Lower leg skin (tissue), 4 donors: ENCODE data around the gene SHTN1. TPM values are rescaled to one million over a fixed set of nuclear protein-coding genes. Genes with fewer than 3 reads are reported as not detected.

Experiments used
- DNase-seq, 2 donors: peaks; one replicate each; pipeline ENCODE4 v3.0.0-alpha.2; 2019; ENCODE audit warnings: low spot score in 2 of 2
- H3K4me3 ChIP-seq: fragments of 200-600 bp; sonication (generic); 2 replicates; pipeline ENCODE4 v1.5.1; 2017; ENCODE audit warnings: mild to moderate bottlenecking, low read depth; ENCODE audit not compliant: poor library complexity, severe bottlenecking
- POLR2A ChIP-seq, 2 donors: fragments of 450-650 bp; IDR thresholded peaks; one replicate each; pipeline ENCODE4 v1.6.1; 2016 to 2017; ENCODE audit warnings: antibody characterized with exemption in 2 of 2, mild to moderate bottlenecking in 1 of 2, moderate library complexity in 1 of 2
- WGBS, 2 donors: methylation state at CpG; one replicate each; pipeline ENCODE4 v1.1.5; 2018; 5-methylcytosine and 5-hydroxymethylcytosine counted together
- intact Hi-C: fragments of 100-400 bp; cut with DNase I; formaldehyde crosslinking; loops from one replicate; pipeline ENCODE4 v1.15.0; 2023; ENCODE audit warnings: low total_unique reads
- total RNA-seq, 4 donors: library from RNA; depleted of rRNA; stranded (reverse); fragments of >200 nt; gene quantifications; one replicate each; pipeline ENCODE4 v1.1.0, GENCODE V29; 2016
- TF ChIP-seq, protein P1 (sequence below), 3 donors: fragments of 450-650 bp; IDR thresholded peaks; one replicate each; pipeline ENCODE4 v1.5.1; 2016; ENCODE audit warnings: antibody characterized with exemption in 3 of 3, mild to moderate bottlenecking in 3 of 3, moderate library complexity in 2 of 3

The SHTN1 gene
- total RNA-seq, 4 donors from 2014 or later, result 13.7 to 23.1 (median 16.8) TPM

DNA sequence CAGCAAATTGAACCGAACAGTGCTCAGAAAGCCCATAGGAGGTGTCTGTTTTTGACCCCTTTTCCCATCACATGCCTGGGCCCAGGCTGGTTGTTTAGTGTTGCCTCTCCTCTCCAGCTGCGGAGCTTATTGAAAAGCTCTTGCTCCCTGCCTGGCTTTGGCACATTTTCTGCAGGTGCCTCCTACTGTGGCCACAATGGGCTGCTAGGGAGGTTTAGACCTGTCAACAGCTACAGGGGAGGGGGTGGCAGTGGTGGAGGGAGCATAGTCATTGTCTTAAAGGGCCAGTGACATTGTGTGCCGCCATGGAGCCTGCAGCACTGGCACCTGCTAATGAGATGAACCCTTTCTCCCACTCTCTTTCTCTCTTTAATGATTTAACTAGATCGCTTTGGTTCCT lies 168.9 kb downstream of the SHTN1 start:
- TF ChIP-seq, protein P1, sequence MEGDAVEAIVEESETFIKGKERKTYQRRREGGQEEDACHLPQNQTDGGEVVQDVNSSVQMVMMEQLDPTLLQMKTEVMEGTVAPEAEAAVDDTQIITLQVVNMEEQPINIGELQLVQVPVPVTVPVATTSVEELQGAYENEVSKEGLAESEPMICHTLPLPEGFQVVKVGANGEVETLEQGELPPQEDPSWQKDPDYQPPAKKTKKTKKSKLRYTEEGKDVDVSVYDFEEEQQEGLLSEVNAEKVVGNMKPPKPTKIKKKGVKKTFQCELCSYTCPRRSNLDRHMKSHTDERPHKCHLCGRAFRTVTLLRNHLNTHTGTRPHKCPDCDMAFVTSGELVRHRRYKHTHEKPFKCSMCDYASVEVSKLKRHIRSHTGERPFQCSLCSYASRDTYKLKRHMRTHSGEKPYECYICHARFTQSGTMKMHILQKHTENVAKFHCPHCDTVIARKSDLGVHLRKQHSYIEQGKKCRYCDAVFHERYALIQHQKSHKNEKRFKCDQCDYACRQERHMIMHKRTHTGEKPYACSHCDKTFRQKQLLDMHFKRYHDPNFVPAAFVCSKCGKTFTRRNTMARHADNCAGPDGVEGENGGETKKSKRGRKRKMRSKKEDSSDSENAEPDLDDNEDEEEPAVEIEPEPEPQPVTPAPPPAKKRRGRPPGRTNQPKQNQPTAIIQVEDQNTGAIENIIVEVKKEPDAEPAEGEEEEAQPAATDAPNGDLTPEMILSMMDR (IDR thresholded peaks at IDR 0.05), result no peak
- TF ChIP-seq POLR2A (IDR thresholded peaks at IDR 0.05), result no peak
- no peak for DNase-seq
- 71 to 77% methylated on average over 4 of the region's 4 CpGs for WGBS, 2 donors
- intact Hi-C loops, result no loop called here
- H3K4me3 ChIP-seq, result no peak overlapping the region

DNA sequence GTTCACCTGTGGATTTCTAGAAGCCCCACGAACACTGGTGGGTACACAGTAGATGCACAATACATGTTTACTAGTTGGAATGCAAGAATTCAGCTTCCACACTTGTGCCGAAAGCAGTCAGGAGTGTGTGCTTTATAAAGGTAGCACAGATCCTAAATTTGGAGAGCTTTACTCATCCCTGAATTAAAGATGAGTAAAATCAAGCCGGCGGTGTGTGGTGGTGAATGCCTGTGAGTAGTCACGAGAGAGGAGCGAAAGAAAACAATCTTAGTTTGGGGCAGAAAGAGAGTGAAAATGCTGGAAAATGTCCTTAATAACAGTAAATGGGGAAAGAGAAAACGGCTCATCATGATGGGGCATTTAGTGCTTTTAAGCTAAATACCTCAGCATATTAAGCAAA lies 169.3 kb downstream of the SHTN1 start:
- no peak overlapping the region for H3K4me3 ChIP-seq
- no peak for DNase-seq
- intact Hi-C loops, result no loop called here
- TF ChIP-seq, protein P1 (IDR thresholded peaks at IDR 0.05), result no peak
- TF ChIP-seq POLR2A (IDR thresholded peaks at IDR 0.05), result no peak
- WGBS, 2 donors, result 80 to 82% methylated on average over 7 of the region's 7 CpGs

DNA sequence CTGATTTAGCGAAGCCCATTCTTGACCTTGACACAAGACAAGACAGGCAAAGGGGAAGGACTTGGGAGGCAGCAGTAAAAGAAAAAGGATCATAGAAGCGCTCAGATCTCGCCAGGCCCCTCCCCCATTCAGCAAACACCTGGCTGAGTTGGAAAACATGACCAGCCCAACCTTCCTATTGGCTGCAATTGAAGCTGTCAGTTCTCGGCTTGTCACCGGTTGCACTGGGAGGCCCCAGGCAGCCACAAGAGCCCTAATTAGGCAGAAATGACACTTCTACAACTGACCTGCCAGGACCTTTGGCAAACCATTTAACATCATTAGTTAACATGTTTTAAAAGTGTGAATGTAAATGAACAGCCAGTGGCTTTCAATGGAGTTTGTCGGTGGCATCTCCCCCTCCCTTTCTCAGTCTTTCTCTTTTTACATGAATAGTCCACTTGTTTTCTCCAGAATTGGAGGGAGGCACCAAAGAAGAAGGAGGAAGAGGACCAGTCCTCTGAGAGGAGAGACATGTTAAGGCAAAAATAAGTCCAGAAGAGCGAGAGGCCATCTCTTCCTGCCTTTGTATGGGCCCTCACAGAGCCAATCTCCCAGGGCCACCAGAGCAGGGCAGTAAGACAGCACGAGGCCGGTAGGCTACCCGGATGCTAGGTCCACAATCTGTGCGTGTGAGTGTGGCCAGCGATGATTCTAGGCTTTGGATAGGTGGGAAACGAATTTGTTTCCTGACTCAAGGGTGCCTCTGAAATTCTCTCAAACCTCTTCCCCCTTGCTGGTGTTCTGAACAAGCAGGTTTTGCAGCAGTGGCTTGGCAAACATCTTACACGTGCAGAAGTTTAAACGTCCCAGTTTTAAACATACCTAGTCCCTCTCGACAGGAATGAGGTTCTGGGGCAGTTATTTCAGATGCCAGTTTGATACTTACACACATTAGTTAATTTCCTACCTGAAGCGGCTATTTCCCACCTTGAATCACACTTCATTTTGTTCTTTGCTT lies 170.7 kb downstream of the SHTN1 start:
- WGBS, 2 donors, result 80 to 83% methylated on average over 17 of the region's 17 CpGs
- intact Hi-C loops, result no loop called here
- H3K4me3 ChIP-seq, result no peak overlapping the region
- TF ChIP-seq POLR2A (IDR thresholded peaks at IDR 0.05), result no peak
- TF ChIP-seq, protein P1 (IDR thresholded peaks at IDR 0.05), result no peak
- DNase-seq, result no peak

DNA sequence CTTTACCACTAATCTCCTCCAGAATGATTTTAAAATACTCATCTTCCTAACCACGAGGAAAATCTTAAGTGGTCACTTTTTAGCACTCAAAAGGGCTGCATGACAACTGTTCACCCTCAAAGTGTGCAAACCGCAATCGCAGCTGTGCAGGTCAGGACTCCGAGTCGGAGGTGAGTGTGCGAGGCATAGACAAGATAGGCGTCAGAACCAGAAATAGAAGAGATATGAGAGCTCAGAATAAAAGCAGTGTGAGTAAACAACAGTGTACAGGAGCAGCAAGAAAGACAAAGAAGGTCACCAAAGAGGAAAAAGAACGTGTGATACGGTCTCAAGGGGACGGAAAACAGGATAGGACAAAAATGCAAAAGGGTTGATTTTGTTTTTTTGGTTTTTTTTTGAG lies 173.2 kb downstream of the SHTN1 start:
- no peak overlapping the region for H3K4me3 ChIP-seq
- TF ChIP-seq POLR2A (IDR thresholded peaks at IDR 0.05), result no peak
- TF ChIP-seq, protein P1 (IDR thresholded peaks at IDR 0.05), result no peak
- 82 to 89% methylated on average over 10 of the region's 10 CpGs for WGBS, 2 donors
- DNase-seq, result peak in 1 of 2 donors; percentile 40
- intact Hi-C loops, result no loop called here

Other genes with a start within 250 kb of the SHTN1 start
- gene ENO4, start 155.7 kb downstream of the SHTN1 start, total RNA-seq, result 1 to 10 TPM in 1 of 4 donors, under 1 TPM in 1, not detected in 2; 0.06 to 4.4 TPM
- not detected for gene VAX1, start 133.1 kb upstream of the SHTN1 start, total RNA-seq
- gene KCNK18, start 192.3 kb upstream of the SHTN1 start, total RNA-seq, result not detected
- 1 to 10 TPM; 4.0 to 4.9 (median 4.4) TPM for gene SLC18A2, start 235.9 kb upstream of the SHTN1 start, total RNA-seq